Uterus (tissue), 2 donors: ENCODE data around the gene MUC21.

Experiments used
- POLR2A ChIP-seq, 2 donors: fragments of 450-650 bp; IDR thresholded peaks; one replicate each; pipeline ENCODE4 v1.6.1; 2016; ENCODE audit warnings: antibody characterized with exemption in 2 of 2, mild to moderate bottlenecking in 1 of 2, moderate library complexity in 1 of 2
- TF ChIP-seq, protein P1 (sequence below), 4 experiments: fragments of 200-600 bp in 2 of 4; fragments of 450-650 bp in 2 of 4; sonication (generic) in 2 of 4; IDR thresholded peaks; one replicate each; pipeline ENCODE4 v1.5.1; 2016 to 2019; ENCODE audit warnings: antibody characterized with exemption in 4 of 4, mild to moderate bottlenecking in 2 of 4, moderate library complexity in 1 of 4

- TF ChIP-seq, protein P1, sequence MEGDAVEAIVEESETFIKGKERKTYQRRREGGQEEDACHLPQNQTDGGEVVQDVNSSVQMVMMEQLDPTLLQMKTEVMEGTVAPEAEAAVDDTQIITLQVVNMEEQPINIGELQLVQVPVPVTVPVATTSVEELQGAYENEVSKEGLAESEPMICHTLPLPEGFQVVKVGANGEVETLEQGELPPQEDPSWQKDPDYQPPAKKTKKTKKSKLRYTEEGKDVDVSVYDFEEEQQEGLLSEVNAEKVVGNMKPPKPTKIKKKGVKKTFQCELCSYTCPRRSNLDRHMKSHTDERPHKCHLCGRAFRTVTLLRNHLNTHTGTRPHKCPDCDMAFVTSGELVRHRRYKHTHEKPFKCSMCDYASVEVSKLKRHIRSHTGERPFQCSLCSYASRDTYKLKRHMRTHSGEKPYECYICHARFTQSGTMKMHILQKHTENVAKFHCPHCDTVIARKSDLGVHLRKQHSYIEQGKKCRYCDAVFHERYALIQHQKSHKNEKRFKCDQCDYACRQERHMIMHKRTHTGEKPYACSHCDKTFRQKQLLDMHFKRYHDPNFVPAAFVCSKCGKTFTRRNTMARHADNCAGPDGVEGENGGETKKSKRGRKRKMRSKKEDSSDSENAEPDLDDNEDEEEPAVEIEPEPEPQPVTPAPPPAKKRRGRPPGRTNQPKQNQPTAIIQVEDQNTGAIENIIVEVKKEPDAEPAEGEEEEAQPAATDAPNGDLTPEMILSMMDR (IDR thresholded peaks at IDR 0.05): no peak
- TF ChIP-seq POLR2A (IDR thresholded peaks at IDR 0.05): no peak
Observed at GRCh38 chr6:30974490-30975252, 8.8 kb upstream of the MUC21 start.
